Lung (tissue), 12 donors: ENCODE data around the gene PGA5. TPM values are rescaled to one million over a fixed set of nuclear protein-coding genes. Genes with fewer than 3 reads are reported as not detected.

ENCODE experiments used
- ATAC-seq: fragments of 200-7000 bp; cut with Tn5 transposase; one replicate; pipeline ENCODE4 v1.9.1; 2020; ENCODE audit warnings: moderate number of reproducible peaks; ENCODE audit not compliant: insufficient read depth, low FRiP score
- DNase-seq, 3 donors: peaks; one replicate each; pipeline ENCODE4 v3.0.0-alpha.2; 2013 to 2017
- H3K27ac ChIP-seq, 2 donors: one replicate each; pipeline ENCODE4 v1.5.1; 2013; ENCODE audit warnings: mild to moderate bottlenecking in 2 of 2, moderate library complexity in 2 of 2, control low read depth in 1 of 2, inconsistent platforms in 1 of 2, low read depth in 1 of 2, low read length in 1 of 2
- H3K27me3 ChIP-seq, 3 donors: one replicate each; pipeline ENCODE4 v1.5.1; 2013; ENCODE audit warnings: low read length in 2 of 3; ENCODE audit not compliant: control insufficient read depth in 3 of 3, insufficient read depth in 3 of 3
- H3K36me3 ChIP-seq, 4 donors: one replicate each; pipeline ENCODE4 v1.5.1; 2013; ENCODE audit warnings: low read length in 4 of 4, mild to moderate bottlenecking in 1 of 4, moderate library complexity in 1 of 4; ENCODE audit not compliant: control insufficient read depth in 4 of 4, insufficient read depth in 4 of 4
- H3K4me1 ChIP-seq, 5 donors: one replicate each; pipeline ENCODE4 v1.5.1; 2013; ENCODE audit warnings: low read length in 5 of 5, mild to moderate bottlenecking in 2 of 5, moderate library complexity in 1 of 5; ENCODE audit not compliant: control insufficient read depth in 5 of 5, insufficient read depth in 5 of 5
- H3K4me3 ChIP-seq: one replicate; pipeline ENCODE4 v1.5.1; 2013; ENCODE audit warnings: mild to moderate bottlenecking, control low read depth, moderate library complexity
- H3K9ac ChIP-seq, 2 donors: one replicate each; pipeline ENCODE4 v1.5.1; 2013; ENCODE audit warnings: low read length in 2 of 2, control low read depth in 1 of 2; ENCODE audit not compliant: insufficient read depth in 1 of 2
- H3K9me3 ChIP-seq, 4 donors: one replicate each; pipeline ENCODE4 v1.5.1; 2013; ENCODE audit warnings: low read length in 3 of 4, mild to moderate bottlenecking in 1 of 4, moderate library complexity in 1 of 4; ENCODE audit not compliant: control insufficient read depth in 4 of 4, insufficient read depth in 3 of 4
- CTCF ChIP-seq: IDR thresholded peaks from 2 replicates; pipeline ENCODE4 v1.5.1; 2012; ENCODE audit warnings: mild to moderate bottlenecking; ENCODE audit errors: control extremely low read depth, extremely low read depth
- WGBS, 2 donors: extraction: QIAGEN DNeasy Blood & Tissue Kit; methylation state at CpG; one replicate each; pipeline ENCODE4 v1.1.7; 2013; 5-methylcytosine and 5-hydroxymethylcytosine counted together
- polyA plus RNA-seq, 2 donors: library from polyadenylated mRNA; stranded (reverse); fragments of 200-250 nt; gene quantifications; one replicate each; pipeline ENCODE4 v1.2.1, GENCODE V29; 2013
- total RNA-seq, 2 donors: library from RNA; depleted of rRNA in 1 of 2; stranded (reverse); fragments of >200 nt in 1 of 2; gene quantifications; one replicate each; pipeline ENCODE4 v1.2.1, GENCODE V29; 2014 to 2021
- donor health status: control.
- donor health status: control.
- donor health status: Bipolar disorder and iron deficiency.
- donor health status: healthy.
- donor health status: DM: yes; HTN: yes; CAD: no.

The PGA5 gene
- total and polyA plus RNA-seq, 4 donors: 0.08 to 0.55 (median 0.09) TPM; not detected in 1

GRCh38 chr11:61297746-61298145 lies 56.8 kb downstream of the PGA5 start:
- no peak overlapping the region for H3K27ac ChIP-seq
- H3K4me3 ChIP-seq: no peak overlapping the region
- peaks cover 18 to 37% (median 25%) of the 10 kb centered on the region in 4 donors for H3K36me3 ChIP-seq
- H3K4me1 ChIP-seq: peaks cover 0 to 17% (median 6%) of the 10 kb centered on the region in 5 donors
- H3K9me3 ChIP-seq: peaks cover 0 to 8% (median 0%) of the 10 kb centered on the region in 4 donors
- 54 to 56% methylated on average over 5 of the region's 5 CpGs for WGBS, 2 donors
- no peaks in the 10 kb centered on the region for H3K27me3 ChIP-seq
- DNase-seq: peak in 1 of 3 donors; percentile 6
- TF ChIP-seq CTCF: no peak
- H3K9ac ChIP-seq: no peak overlapping the region
- peak; percentile 16 for ATAC-seq

GRCh38 chr11:61298663-61299244 lies 57.8 kb downstream of the PGA5 start:
- Histone ChIP-seq H3K27me3 (no peaks in the 10 kb centered on the region), H3K36me3 (peaks cover 27 to 46% (median 31%) of the 10 kb centered on the region in 4 donors), H3K9ac (no peak overlapping the region), H3K4me3 (no peak overlapping the region), H3K4me1 (peaks cover 0 to 16% (median 6%) of the 10 kb centered on the region in 5 donors), H3K9me3 (peaks cover 0 to 4% (median 0%) of the 10 kb centered on the region in 4 donors), H3K27ac (no peak overlapping the region)
- ATAC-seq (no peak), DNase-seq (no peak)
- TF ChIP-seq CTCF: no peak
- WGBS, 2 donors: 91 to 94% methylated on average over 4 of the region's 4 CpGs

Other genes with a start within 250 kb of the PGA5 start
- 1 to 10 TPM in 1 of 2 donors, under 1 TPM in 1; 0.98 to 1.3 TPM for gene CD5, start 138.7 kb upstream of the PGA5 start, total RNA-seq
- gene CD5, start 138.7 kb upstream of the PGA5 start, polyA plus RNA-seq: 1 to 10 TPM in 1 of 2 donors, under 1 TPM in 1; 0.45 to 1.3 TPM
- gene VPS37C, start 79.7 kb upstream of the PGA5 start, total RNA-seq: 10 to 100 TPM; 14.8 to 35.8 TPM
- gene VPS37C, start 79.7 kb upstream of the PGA5 start, polyA plus RNA-seq: 10 to 100 TPM; 20.7 to 23.9 TPM
- gene PGA3, start 37.7 kb upstream of the PGA5 start, total RNA-seq: not detected
- gene PGA3, start 37.7 kb upstream of the PGA5 start, polyA plus RNA-seq: under 1 TPM; 0.20 to 0.50 TPM
- gene PGA4, start 18.8 kb upstream of the PGA5 start, total RNA-seq: 1 to 10 TPM; 1.6 to 1.8 TPM
- gene PGA4, start 18.8 kb upstream of the PGA5 start, polyA plus RNA-seq: 1 to 10 TPM in 1 of 2 donors, not detected in 1; 1.8 TPM
- 1 to 10 TPM in 1 of 2 donors, under 1 TPM in 1; 0.65 to 1.2 TPM for gene VWCE, start 54.1 kb downstream of the PGA5 start, total RNA-seq
- under 1 TPM; 0.13 to 0.55 TPM for gene VWCE, start 54.1 kb downstream of the PGA5 start, polyA plus RNA-seq
- 100 to 1,000 TPM; 141 to 184 TPM for gene DDB1, start 91.9 kb downstream of the PGA5 start, total RNA-seq
- 100 to 1,000 TPM in 1 of 2 donors, 10 to 100 TPM in 1; 88.5 to 101 TPM for gene DDB1, start 91.9 kb downstream of the PGA5 start, polyA plus RNA-seq
- 10 to 100 TPM; 35.2 to 69.2 TPM for gene TKFC, start 92.1 kb downstream of the PGA5 start, total RNA-seq
- 10 to 100 TPM; 35.0 to 44.4 TPM for gene TKFC, start 92.1 kb downstream of the PGA5 start, polyA plus RNA-seq
- 10 to 100 TPM; 27.8 to 51.3 TPM for gene CYB561A3, start 120.7 kb downstream of the PGA5 start, total RNA-seq
- 10 to 100 TPM; 20.8 to 45.1 TPM for gene CYB561A3, start 120.7 kb downstream of the PGA5 start, polyA plus RNA-seq
- 10 to 100 TPM; 24.6 to 53.0 TPM for gene TMEM138, start 121.2 kb downstream of the PGA5 start, total RNA-seq
- 10 to 100 TPM; 46.2 to 64.4 TPM for gene TMEM138, start 121.2 kb downstream of the PGA5 start, polyA plus RNA-seq
- 10 to 100 TPM in 1 of 2 donors, 1 to 10 TPM in 1; 9.9 to 16.4 TPM for gene TMEM216, start 151.4 kb downstream of the PGA5 start, total RNA-seq
- gene TMEM216, start 151.4 kb downstream of the PGA5 start, polyA plus RNA-seq: 10 to 100 TPM; 17.6 to 19.9 TPM
- gene CPSF7, start 188.8 kb downstream of the PGA5 start, total RNA-seq: 10 to 100 TPM; 58.6 to 64.7 TPM
- 10 to 100 TPM; 34.8 to 46.3 TPM for gene CPSF7, start 188.8 kb downstream of the PGA5 start, polyA plus RNA-seq
- gene SDHAF2, start 188.9 kb downstream of the PGA5 start, total RNA-seq: 10 to 100 TPM; 39.6 to 41.2 TPM
- gene SDHAF2, start 188.9 kb downstream of the PGA5 start, polyA plus RNA-seq: 10 to 100 TPM; 46.6 to 53.4 TPM